NCI-H345 treated with DMSO at 0.1 percent for 48 hours (cell line): Measurements from ENCODE around the gene RUBCNL.
"Not testable (repeated sequence)": the region's sequence is repeated elsewhere in the genome, so short reads cannot be mapped to it uniquely, and the experiment has no call there.

Source experiments
- DNase-seq: peaks from one replicate; lab custom pipeline; 2025; ENCODE audit not compliant: unreplicated experiment; lab: John Stamatoyannopoulos, UW

The RUBCNL gene

GRCh38 chr13:46377554-46377953, 9.5 kb downstream of the RUBCNL start:
- no peak for DNase-seq

GRCh38 chr13:46374710-46375109, 12.3 kb downstream of the RUBCNL start:
- DNase-seq = no peak

DNA sequence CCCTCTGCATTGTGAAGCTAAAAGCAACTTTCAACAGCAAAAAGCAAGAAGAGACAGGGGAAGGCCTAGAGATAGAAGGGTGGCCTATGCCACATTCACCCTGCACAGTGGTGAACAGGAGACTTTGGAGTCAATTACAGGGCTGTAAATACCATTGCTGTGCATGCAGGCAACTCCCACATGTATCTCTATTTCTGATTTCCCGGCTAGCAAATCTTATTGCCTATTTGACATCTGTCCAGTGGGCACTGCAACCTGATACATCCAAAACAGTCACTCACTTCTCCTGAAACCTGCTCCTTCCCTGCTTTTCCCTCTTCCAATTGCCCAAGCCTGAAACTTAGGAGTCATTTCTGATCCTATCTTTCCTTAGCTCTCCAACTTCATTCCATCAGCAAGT, 13.4 kb downstream of the RUBCNL start:
- DNase-seq = no peak

GRCh38 chr13:46372938-46373337, 14.1 kb downstream of the RUBCNL start:
- DNase-seq = not testable (repeated sequence)

DNA sequence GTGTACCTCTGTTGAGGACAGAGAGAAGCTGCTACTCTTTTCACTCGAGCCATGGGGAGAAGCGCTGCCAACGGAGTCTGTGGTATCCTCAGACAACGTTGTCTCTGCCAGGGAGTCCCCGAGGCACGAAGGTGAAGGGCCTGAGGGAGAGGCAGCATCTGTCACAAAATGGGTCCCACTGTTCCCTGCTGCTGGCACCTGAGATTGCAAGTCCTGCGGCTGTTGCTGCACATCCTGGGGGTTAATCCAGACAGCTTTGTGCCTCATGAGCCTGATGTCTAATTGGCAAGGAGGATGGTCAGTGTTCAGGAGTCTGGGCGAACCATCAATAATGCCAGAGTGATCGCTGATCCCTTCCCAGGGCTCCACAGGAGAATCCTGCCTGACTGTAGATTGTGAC, 15.0 kb downstream of the RUBCNL start:
- DNase-seq = no peak

DNA sequence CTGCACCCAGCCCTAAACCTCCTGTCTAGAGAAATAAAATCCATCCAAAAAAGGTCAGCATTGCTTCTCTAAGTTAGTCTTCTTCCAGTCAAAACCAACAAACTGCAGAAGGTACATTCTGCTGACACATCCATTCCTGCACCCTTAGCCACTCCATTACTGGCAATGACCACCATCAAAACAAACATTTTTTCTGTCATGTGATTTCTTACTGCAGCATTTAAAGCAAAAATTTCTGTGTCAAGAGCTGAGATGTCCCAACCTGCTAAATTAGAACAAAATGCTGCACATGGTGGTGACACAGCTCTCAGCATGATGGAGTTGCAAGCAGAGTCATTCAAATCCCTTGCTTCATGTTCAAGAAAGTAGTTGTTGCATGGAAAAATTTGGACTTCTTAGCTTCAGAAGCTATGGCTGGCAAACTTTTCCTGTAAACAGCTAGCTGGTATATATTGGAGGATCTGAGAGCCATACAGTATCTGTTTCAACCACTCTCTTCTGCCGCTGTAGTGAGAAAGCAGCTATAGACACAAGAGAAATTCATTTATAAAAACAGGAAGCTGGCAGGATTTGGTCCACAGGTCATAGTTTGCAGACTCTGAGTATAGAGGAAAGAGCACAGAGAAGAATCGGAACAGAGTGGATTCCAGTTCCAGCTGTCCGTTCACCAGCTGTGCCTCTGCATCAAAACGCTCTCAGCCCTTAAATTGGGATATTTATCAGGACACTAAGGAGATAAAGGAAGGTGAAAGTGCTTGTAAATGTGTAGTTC, 17.4 kb downstream of the RUBCNL start:
- DNase-seq = no peak

DNA sequence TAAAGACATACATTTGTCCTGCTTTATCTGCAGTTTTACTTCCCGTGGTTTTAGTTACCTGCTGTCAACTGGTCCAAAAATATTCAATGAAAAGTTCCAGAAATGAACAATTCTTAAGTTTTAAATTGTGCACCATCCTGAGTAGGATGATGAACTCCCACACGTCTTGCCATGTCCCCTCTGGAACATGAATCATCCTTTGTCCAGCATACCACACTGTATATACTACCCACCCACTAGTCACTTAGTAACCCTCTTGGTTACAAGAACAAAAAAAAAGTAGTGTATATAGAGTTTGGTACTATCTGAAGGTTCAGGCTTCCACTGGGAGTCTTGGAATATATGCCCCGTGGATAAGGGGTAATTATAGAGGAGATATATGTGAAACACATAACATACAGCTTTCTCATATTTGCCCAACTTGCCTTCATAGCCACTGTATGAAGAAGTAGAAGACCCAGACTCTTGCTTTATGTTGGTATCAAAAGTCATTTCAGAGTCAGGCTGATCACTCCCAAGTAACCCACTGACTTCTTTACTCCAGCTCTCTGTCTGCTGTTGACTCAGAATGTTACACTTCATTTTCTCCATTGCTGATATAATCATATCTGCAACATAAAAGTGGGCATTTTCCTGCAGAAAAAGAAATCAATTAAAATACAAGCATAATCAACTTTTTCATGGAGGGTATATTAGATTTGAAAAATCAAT, 19.3 kb downstream of the RUBCNL start:
- no peak for DNase-seq

GRCh38 chr13:46361276-46361934, 25.6 kb downstream of the RUBCNL start:
- no peak for DNase-seq

GRCh38 chr13:46360604-46361003, 26.4 kb downstream of the RUBCNL start:
- no peak for DNase-seq

GRCh38 chr13:46359714-46360113, 27.3 kb downstream of the RUBCNL start:
- no peak for DNase-seq

GRCh38 chr13:46355901-46356590, 31.0 kb downstream of the RUBCNL start:
- DNase-seq = no peak

GRCh38 chr13:46355088-46355468, 32.0 kb downstream of the RUBCNL start:
- DNase-seq = no peak

GRCh38 chr13:46354156-46355087, 32.6 kb downstream of the RUBCNL start:
- no peak for DNase-seq

- no peak for DNase-seq
These were observed 34.2 kb downstream of the RUBCNL start for GRCh38 chr13:46352805-46353204.

DNA sequence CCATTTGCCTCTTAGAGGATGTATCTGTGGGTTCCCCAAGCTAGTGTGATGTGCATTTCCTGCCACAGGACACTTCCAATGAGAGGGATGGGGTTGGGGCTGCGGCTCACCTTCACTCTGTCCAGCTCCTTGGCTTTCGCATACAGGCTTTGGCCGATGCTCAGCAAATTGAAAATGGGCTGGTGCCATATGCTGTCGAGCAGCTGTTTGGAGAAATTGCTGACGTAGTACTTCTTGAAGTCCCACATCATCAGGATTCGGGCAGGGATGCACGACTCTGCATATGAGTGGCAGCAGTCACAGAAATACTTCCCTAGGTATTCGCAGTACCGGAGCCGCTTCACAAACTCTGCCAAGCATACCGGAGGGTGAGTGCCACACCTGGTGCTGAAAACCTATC, 37.0 kb downstream of the RUBCNL start:
- DNase-seq = no peak

DNA sequence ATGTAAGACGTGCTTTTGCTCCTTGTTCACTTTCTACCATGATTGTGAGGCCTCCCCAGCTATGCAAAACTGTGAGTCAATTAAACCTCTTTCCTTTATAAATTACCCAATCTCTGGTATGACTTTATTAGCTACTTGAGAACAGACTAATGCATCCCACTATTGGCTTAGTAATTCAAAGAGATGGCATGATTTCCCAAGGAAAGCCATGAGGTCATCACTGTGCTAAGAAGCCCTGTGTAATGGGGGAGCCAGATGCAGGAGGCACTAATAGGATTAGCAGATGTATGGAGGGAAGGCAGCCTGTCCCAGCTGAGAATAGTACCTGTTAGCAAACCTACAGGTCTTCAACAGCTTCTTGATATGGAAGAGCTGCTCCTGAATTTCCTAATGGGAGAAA, 38.1 kb downstream of the RUBCNL start:
- DNase-seq = no peak

DNA sequence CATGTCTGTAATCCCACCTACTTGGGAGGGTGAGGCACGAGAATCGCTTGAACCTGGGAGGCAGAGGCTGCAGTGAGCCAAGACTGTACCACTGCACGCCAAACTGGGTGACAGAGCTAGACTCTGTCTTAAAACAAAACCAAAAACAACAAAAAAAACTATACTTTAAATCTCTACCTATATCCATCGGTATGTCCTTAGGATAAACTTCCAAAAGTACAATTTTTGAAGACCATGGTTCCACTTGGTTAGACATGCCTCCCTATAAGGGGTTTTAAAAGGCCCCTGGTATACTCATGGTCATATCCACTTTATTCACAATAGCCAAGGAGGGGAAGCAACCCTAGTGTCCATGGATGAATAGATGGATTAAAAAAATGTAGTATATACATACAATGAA, 39.8 kb downstream of the RUBCNL start:
- DNase-seq = no peak

DNA sequence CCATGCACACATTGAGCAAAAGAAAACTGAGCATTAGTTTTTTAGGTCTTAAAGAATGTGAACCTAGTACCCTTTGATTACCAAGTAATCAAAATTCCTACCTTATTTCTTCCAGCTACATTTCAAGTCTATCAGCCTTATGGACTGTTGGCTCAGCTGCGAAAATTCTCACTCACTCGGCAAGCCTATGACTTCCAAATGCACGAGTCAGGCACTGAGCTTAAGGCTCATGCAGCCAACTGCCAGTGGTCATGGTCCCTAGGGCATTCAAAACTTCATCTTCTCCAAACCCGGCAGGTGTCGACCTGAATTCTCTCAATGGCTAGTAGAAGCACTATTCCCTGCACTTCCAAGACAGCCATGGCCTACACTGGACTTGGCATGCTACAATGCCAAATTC, 41.2 kb downstream of the RUBCNL start:
- DNase-seq = no peak

DNA sequence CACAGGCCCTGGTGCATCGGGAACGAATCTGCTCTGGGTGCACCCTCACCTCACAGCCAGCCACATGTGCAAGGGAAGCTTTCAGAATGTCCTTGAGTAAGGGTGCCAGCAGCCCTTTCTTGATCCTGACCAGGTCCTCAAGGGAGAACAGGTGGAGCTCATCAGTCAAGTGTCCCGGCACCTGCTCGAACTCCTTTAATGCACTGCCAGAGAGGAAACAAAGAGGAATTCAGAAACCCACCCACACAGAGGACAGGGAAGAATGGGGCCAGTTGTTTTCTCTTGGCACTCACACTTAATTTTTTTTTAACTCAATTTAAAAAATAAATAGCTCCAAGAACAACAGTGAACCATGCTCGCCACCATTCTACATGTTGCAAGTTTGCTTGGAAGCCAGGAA, 41.7 kb downstream of the RUBCNL start:
- DNase-seq = peak; percentile 0

DNA sequence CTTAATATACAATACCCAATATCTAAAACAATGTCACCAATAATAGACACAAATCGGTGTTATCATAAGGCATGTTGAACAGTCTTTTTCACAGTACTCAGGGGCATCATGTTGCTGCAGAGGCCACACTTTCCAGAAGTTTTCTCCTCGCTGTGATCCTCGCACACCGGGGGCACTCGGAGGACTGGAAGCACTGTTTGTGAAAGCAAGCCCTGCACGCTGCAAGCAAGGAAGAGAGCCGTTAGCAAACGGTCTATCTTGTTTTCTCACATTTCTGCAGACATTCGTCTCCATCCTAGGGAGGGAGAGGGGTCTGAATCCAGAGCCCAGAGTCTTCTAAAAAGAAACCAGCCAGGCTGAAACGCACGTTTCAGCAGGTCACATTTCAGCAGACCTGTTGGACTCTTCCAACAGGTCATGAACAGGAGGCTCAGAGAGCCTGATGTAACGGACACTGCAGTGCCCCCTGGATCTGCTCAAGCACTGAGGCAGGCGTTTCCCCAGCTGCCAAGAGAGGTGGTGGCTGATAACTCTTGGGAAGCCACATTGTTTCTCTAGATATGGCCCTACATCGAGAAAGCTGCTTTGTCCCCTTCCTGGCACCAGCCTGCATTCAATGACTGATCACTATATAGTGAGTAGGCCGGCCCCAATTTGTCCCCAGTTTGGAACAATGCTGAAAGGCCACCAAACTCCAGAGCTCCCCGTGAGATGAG, 43.6 kb downstream of the RUBCNL start:
- DNase-seq = no peak
